ENCODE results near the gene NUP98. TPM values are rescaled to one million over a fixed set of nuclear protein-coding genes. Genes with fewer than 3 reads are reported as not detected.

The NUP98 gene
- polyA plus RNA-seq, 2 of the 4 experiments (the other 2 are of a cell fraction): 54.2 to 121 TPM

- DNase-seq (ENCODE audit: low read depth in 1 of 2, low spot score in 1 of 2): no peak
- H3K4me3 ChIP-seq: no peak overlapping the region
- 74% methylated on average over 2 of the region's 2 CpGs for WGBS (ENCODE audit: missing lambda C conversion rate)
- H3K27ac ChIP-seq: no peak overlapping the region
- no peaks in the 10 kb centered on the region for H3K4me1 ChIP-seq
- H3K9me3 ChIP-seq: no peaks in the 10 kb centered on the region
- CTCF ChIA-PET: interaction anchor here (1.2 kb wide), 1 partner anchor 10 kb away, joined by 3 read pairs; no protein-coding TSS in a partner anchor
- no peak for TF ChIP-seq NPAS2 (CRISPR knock-in tag; IDR thresholded peaks at IDR 0.05; ENCODE audit: borderline replicate concordance)
- TF ChIP-seq RNF2 (IDR thresholded peaks at IDR 0.05; ENCODE audit: borderline replicate concordance, low read depth): no peak
- no peak for TF ChIP-seq HOXB5 (CRISPR knock-in tag; IDR thresholded peaks at IDR 0.05)
- TF ChIP-seq MAZ (IDR thresholded peaks at IDR 0.05; ENCODE audit: borderline replicate concordance, low read depth, low read length): no peak
- TF ChIP-seq ZC3H11A (IDR thresholded peaks at IDR 0.05): no peak
- TF ChIP-seq PBX3 (IDR thresholded peaks at IDR 0.05): no peak
- TF ChIP-seq NR3C1 (IDR thresholded peaks at IDR 0.05): no peak
- TF ChIP-seq HOXB13 (CRISPR knock-in tag; IDR thresholded peaks at IDR 0.05; ENCODE audit: low read depth): no peak
- no peak for TF ChIP-seq TP53 (CRISPR knock-in tag; IDR thresholded peaks at IDR 0.05)
- H3K4me2 ChIP-seq: no peak overlapping the region
- POLR2A ChIA-PET: interaction anchor here (0.6 kb wide), 1 partner anchor 13 kb away, joined by 3 read pairs; no protein-coding TSS in a partner anchor
- ATAC-seq: no peak
- no peak for FAIRE-seq
These were observed 96.4 kb downstream of the NUP98 start for GRCh38 chr11:3700910-3701309.

- 89% methylated on average over 2 of the region's 2 CpGs for WGBS (ENCODE audit: missing lambda C conversion rate)
These were observed 96.9 kb downstream of the NUP98 start for GRCh38 chr11:3700410-3700809.

More at GRCh38 chr11:3700410-3700809, 96.9 kb downstream of the NUP98 start:
- ChIA-PET CTCF (no interaction called here), POLR2A (interaction anchor here (0.6 kb wide), 1 partner anchor 14 kb away, joined by 3 read pairs; no protein-coding TSS in a partner anchor)
- Histone ChIP-seq H3K4me3 (no peak overlapping the region), H3K4me2 (no peak overlapping the region), H3K27ac (no peak overlapping the region), H3K4me1 (no peaks in the 10 kb centered on the region), H3K9me3 (no peaks in the 10 kb centered on the region)
- no peak for TF ChIP-seq EHMT2 (IDR thresholded peaks at IDR 0.05; ENCODE audit: low read depth)
- no peak for TF ChIP-seq USF2 (IDR thresholded peaks at IDR 0.05)
- TF ChIP-seq HEYL (CRISPR knock-in tag; IDR thresholded peaks at IDR 0.05): no peak
- TF ChIP-seq TFCP2L1 (CRISPR knock-in tag; IDR thresholded peaks at IDR 0.05): no peak
- TF ChIP-seq CHD4 (IDR thresholded peaks at IDR 0.05; ENCODE audit: borderline replicate concordance): no peak
- no peak for TF ChIP-seq JUNB (IDR thresholded peaks at IDR 0.05)
- no peak for TF ChIP-seq PBX3 (IDR thresholded peaks at IDR 0.05)
- TF ChIP-seq HOXA7 (CRISPR knock-in tag; IDR thresholded peaks at IDR 0.05): no peak
- TF ChIP-seq NFE2L2 (conservative IDR thresholded peaks at IDR 0.05; ENCODE audit: low read length): no peak
- TF ChIP-seq ELK1 (IDR thresholded peaks at IDR 0.05; ENCODE audit: low read depth, low read length): no peak
- TF ChIP-seq MAX (IDR thresholded peaks at IDR 0.05): no peak
- TF ChIP-seq RARB (CRISPR knock-in tag; IDR thresholded peaks at IDR 0.05): no peak
- DNase-seq (ENCODE audit: low read depth in 1 of 2, low spot score in 1 of 2) (no peak), FAIRE-seq (no peak), ATAC-seq (no peak)

All from A549 (cell line).